HCT116 (cell line): Measurements from ENCODE around the gene DMBX1. TPM values are rescaled to one million over a fixed set of nuclear protein-coding genes. Genes with fewer than 3 reads are reported as not detected.
A peak's percentile ranks its signal among the peaks of the same experiment; 100 is the strongest.

Source experiments
- ATAC-seq: fragments of 200-7000 bp; cut with Tn5 transposase; 2 replicates; pipeline ENCODE4 v1.9.1; 2020; ENCODE audit warnings: mild to moderate bottlenecking, moderate library complexity
- BruUV-seq: library from RNA; stranded (reverse); fragments of 400-500 nt; replicated peaks from 2 replicates; lab custom pipeline; 2021; lab: Mats Ljungman, UMichigan
- CTCF ChIA-PET: fragments of 300-600 bp; sonication (Branson Sonifier 250); formaldehyde crosslinking; loops from one replicate; lab custom pipeline; 2021; ENCODE audit warnings: antibody characterized with exemption; lab: Charles Lee
- POLR2A ChIA-PET: fragments of 300-600, 350-600 bp; sonication (Branson Sonifier 250); formaldehyde crosslinking; loops from one replicate; lab custom pipeline; 2021; ENCODE audit warnings: antibody characterized with exemption; lab: Charles Lee
- RAD21 ChIA-PET, 2 experiments: fragments of 300-600 bp; sonication (Branson Sonifier 250); formaldehyde crosslinking; loops; one replicate each; lab custom pipeline; 2023; ENCODE audit warnings: low total read pairs in 2 of 2; ENCODE audit not compliant: uncharacterized antibody in 2 of 2, unreplicated experiment in 2 of 2, low non-redundant PET in 1 of 2; lab: Charles Lee
- DNase-seq: peaks from one replicate; pipeline ENCODE4 v3.0.0-alpha.2; 2010; ENCODE audit warnings: low read depth, low spot score
- H2AFZ ChIP-seq: fragments of 200-600 bp; shearing (Covaris generic), sonication (generic); 2 replicates; pipeline ENCODE4 v1.6.1; 2017; ENCODE audit warnings: low read depth, mixed run types, mixed read lengths, antibody characterized with exemption, low read length; ENCODE audit not compliant: poor library complexity, severe bottlenecking
- H3K27ac ChIP-seq: 2 replicates; pipeline ENCODE4 v1.5.1; 2012; ENCODE audit warnings: low read depth, low read length
- H3K27me3 ChIP-seq: fragments of 200-600 bp; sonication (generic); 2 replicates; pipeline ENCODE4 v1.6.1; 2016; ENCODE audit warnings: mixed run types, low read length, mixed read lengths; ENCODE audit not compliant: insufficient read depth
- H3K36me3 ChIP-seq, 2 experiments: fragments of 200-500 bp in 1 of 2; fragments of 200-600 bp in 1 of 2; sonication (Bioruptor generic) in 1 of 2; sonication (generic) in 1 of 2; 2 replicates each; pipeline versions ENCODE4 v1.5.1 to v1.6.1; 2014 to 2016; ENCODE audit warnings: low read length in 2 of 2, inconsistent platforms in 1 of 2, mixed read lengths in 1 of 2, mixed run types in 1 of 2; ENCODE audit not compliant: insufficient read depth in 2 of 2, control insufficient read depth in 1 of 2
- H3K4me1 ChIP-seq, 2 experiments: fragments of 200-600 bp in 1 of 2; sonication (generic) in 1 of 2; 2 replicates each; pipeline versions ENCODE4 v1.5.1 to v1.6.1; 2012 to 2017; ENCODE audit warnings: low read length in 2 of 2, inconsistent platforms in 1 of 2, mild to moderate bottlenecking in 1 of 2, mixed read lengths in 1 of 2, mixed run types in 1 of 2, moderate library complexity in 1 of 2; ENCODE audit not compliant: insufficient read depth in 2 of 2, control insufficient read depth in 1 of 2
- H3K4me2 ChIP-seq: fragments of 200-600 bp; sonication (generic); 2 replicates; pipeline ENCODE4 v1.6.1; 2017; ENCODE audit warnings: mixed run types, low read length, mixed read lengths
- H3K4me3 ChIP-seq, 2 experiments: fragments of 200-600 bp in 1 of 2; sonication (generic) in 1 of 2; replicated peaks in 1 of 2; 2 replicates each; pipeline ENCODE4 v1.5.1; 2011 to 2016; ENCODE audit warnings: low read length in 2 of 2, control low read depth in 1 of 2, low read depth in 1 of 2, mild to moderate bottlenecking in 1 of 2, mixed read lengths in 1 of 2, mixed run types in 1 of 2
- H3K79me2 ChIP-seq: fragments of 200-600 bp; sonication (generic); 2 replicates; pipeline ENCODE4 v1.6.1; 2017; ENCODE audit warnings: mild to moderate bottlenecking, mixed run types, low read length, moderate library complexity, mixed read lengths; ENCODE audit not compliant: insufficient read depth
- H3K9ac ChIP-seq: fragments of 200-600 bp; sonication (generic); 2 replicates; pipeline ENCODE4 v1.6.1; 2016; ENCODE audit warnings: low read length, mixed read lengths
- H3K9me2 ChIP-seq: fragments of 200-600 bp; sonication (generic), shearing (Covaris generic); 2 replicates; pipeline ENCODE4 v1.6.1; 2017; ENCODE audit warnings: mixed run types, mild to moderate bottlenecking, moderate library complexity; ENCODE audit not compliant: insufficient read depth
- H3K9me3 ChIP-seq, 2 experiments: fragments of 200-500 bp in 1 of 2; fragments of 200-600 bp in 1 of 2; sonication (Bioruptor generic) in 1 of 2; sonication (generic) in 1 of 2; 2 replicates each; pipeline ENCODE4 v1.6.1; 2014 to 2017; ENCODE audit warnings: low read length in 2 of 2, mixed read lengths in 2 of 2, inconsistent platforms in 1 of 2, low read depth in 1 of 2, mild to moderate bottlenecking in 1 of 2, mixed run types in 1 of 2, moderate library complexity in 1 of 2; ENCODE audit not compliant: control insufficient read depth in 1 of 2, insufficient read depth in 1 of 2
- H4K20me1 ChIP-seq: fragments of 200-600 bp; sonication (generic), shearing (Covaris generic); 2 replicates; pipeline ENCODE4 v1.6.1; 2017; ENCODE audit warnings: mixed run types, mild to moderate bottlenecking, moderate library complexity; ENCODE audit not compliant: insufficient read depth
- EGR1 ChIP-seq: IDR thresholded peaks from 2 replicates; pipeline ENCODE4 v1.6.1; 2012; ENCODE audit warnings: low read depth
- EZH2 ChIP-seq: fragments of 200-600 bp; sonication (generic); IDR thresholded peaks from 2 replicates; pipeline ENCODE4 v1.6.1; 2017; ENCODE audit warnings: antibody characterized with exemption, mixed run types
- EZH2phosphoT487 ChIP-seq: fragments of 200-600 bp; IDR thresholded peaks from 2 replicates; pipeline ENCODE4 v1.6.1; 2018; ENCODE audit warnings: antibody characterized with exemption, borderline replicate concordance
- RAD21 ChIP-seq: IDR thresholded peaks from 2 replicates; pipeline ENCODE4 v1.6.1; 2012; ENCODE audit warnings: low read depth, mild to moderate bottlenecking
- SP1 ChIP-seq: IDR thresholded peaks from 2 replicates; pipeline ENCODE4 v1.6.1; 2012; ENCODE audit warnings: low read depth
- TCF7L2 ChIP-seq: IDR thresholded peaks from 2 replicates; pipeline ENCODE4 v1.7.0; 2011; ENCODE audit warnings: borderline replicate concordance, inconsistent platforms; ENCODE audit not compliant: insufficient read depth, insufficient read length; ENCODE audit errors: extremely low read depth
- YY1 ChIP-seq: IDR thresholded peaks from 2 replicates; pipeline ENCODE4 v1.6.1; 2011; ENCODE audit warnings: low read length, low read depth, moderate library complexity, mild to moderate bottlenecking; ENCODE audit not compliant: insufficient replicate concordance; ENCODE audit errors: extremely low read depth
- ZBTB33 ChIP-seq: IDR thresholded peaks from 2 replicates; pipeline ENCODE4 v1.6.1; 2011; ENCODE audit warnings: mild to moderate bottlenecking, low read length, moderate library complexity; ENCODE audit not compliant: insufficient replicate concordance; ENCODE audit errors: extremely low read depth
- ZFX ChIP-seq: fragments of 450-650 bp; IDR thresholded peaks from 2 replicates; pipeline ENCODE4 v1.6.1; 2017
- intact Hi-C: fragments of 100-400 bp; cut with micrococcal nuclease; formaldehyde crosslinking; loops from 2 replicates; pipeline ENCODE4 v1.10.0; 2022
- total RNA-seq: library from RNA; stranded (reverse); gene quantifications from one replicate; pipeline ENCODE4 v1.2.1, GENCODE V29; 2021; ENCODE audit not compliant: unreplicated experiment
- TF ChIP-seq, protein P1 (sequence below): IDR thresholded peaks from 2 replicates; pipeline ENCODE4 v1.6.1; 2012
- TF ChIP-seq, protein P2 (sequence below): IDR thresholded peaks from 2 replicates; pipeline ENCODE4 v1.6.1; 2012; ENCODE audit warnings: low read depth

The DMBX1 gene
- total RNA-seq, 1 experiment from 2014 or later, result 4.3 TPM

DNA sequence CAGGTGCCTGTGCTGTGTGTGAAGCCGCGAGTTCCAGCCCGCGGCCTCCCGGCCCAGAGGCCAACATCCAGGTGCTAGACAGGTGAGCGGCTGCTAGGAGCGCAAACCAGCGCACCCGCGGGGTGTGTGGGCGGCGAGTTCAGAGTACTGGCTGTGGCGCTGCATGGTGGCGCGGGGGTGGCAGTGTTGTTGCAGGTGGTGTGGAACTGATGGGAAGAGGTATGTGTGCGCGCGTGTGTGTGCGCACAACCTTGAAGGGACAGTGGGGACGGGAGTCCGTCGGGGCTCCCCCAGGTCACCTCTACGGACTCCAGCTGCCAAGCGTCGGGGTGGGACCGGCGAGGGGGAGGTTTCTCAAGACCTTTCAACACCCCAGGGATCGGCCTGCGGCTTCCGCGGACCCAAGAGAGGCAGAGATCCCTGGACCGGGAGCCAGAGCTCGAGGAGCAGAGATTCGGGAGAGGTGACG lies 433 bp upstream of the DMBX1 start:
- H3K9me2 ChIP-seq, result no peaks in the 10 kb centered on the region
- no peaks in the 10 kb centered on the region for H4K20me1 ChIP-seq
- H2AFZ ChIP-seq, result peak overlapping the region; percentile 98
- no peaks in the 10 kb centered on the region for H3K9me3 ChIP-seq
- no peaks in the 10 kb centered on the region for H3K36me3 ChIP-seq
- no peaks in the 10 kb centered on the region for H3K27me3 ChIP-seq
- ATAC-seq (peak; percentile 64), DNase-seq (no peak)
- ChIA-PET RAD21 (no interaction called here), POLR2A (interaction anchor here (0.6 to 1.0 kb wide), 3 partner anchors 10 to 100 kb away, joined by 4 to 5 read pairs (median 4); no protein-coding TSS in a partner anchor), CTCF (interaction anchor here (0.7 to 2.7 kb wide), 6 partner anchors 9 to 115 kb away, joined by 3 to 9 read pairs (median 4); partner anchors contain the start of gene MKNK1)
- TF ChIP-seq EGR1, result peak; percentile 92
- TF ChIP-seq SP1, result no peak
- no peak for TF ChIP-seq RAD21
- TF ChIP-seq, protein P1, sequence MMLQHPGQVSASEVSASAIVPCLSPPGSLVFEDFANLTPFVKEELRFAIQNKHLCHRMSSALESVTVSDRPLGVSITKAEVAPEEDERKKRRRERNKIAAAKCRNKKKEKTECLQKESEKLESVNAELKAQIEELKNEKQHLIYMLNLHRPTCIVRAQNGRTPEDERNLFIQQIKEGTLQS, result no peak
- no peak for TF ChIP-seq ZBTB33
- no peak for TF ChIP-seq EZH2phosphoT487
- TF ChIP-seq ZFX, result no peak
- no peak for TF ChIP-seq YY1
- TF ChIP-seq EZH2, result no peak
- TF ChIP-seq, protein P2, sequence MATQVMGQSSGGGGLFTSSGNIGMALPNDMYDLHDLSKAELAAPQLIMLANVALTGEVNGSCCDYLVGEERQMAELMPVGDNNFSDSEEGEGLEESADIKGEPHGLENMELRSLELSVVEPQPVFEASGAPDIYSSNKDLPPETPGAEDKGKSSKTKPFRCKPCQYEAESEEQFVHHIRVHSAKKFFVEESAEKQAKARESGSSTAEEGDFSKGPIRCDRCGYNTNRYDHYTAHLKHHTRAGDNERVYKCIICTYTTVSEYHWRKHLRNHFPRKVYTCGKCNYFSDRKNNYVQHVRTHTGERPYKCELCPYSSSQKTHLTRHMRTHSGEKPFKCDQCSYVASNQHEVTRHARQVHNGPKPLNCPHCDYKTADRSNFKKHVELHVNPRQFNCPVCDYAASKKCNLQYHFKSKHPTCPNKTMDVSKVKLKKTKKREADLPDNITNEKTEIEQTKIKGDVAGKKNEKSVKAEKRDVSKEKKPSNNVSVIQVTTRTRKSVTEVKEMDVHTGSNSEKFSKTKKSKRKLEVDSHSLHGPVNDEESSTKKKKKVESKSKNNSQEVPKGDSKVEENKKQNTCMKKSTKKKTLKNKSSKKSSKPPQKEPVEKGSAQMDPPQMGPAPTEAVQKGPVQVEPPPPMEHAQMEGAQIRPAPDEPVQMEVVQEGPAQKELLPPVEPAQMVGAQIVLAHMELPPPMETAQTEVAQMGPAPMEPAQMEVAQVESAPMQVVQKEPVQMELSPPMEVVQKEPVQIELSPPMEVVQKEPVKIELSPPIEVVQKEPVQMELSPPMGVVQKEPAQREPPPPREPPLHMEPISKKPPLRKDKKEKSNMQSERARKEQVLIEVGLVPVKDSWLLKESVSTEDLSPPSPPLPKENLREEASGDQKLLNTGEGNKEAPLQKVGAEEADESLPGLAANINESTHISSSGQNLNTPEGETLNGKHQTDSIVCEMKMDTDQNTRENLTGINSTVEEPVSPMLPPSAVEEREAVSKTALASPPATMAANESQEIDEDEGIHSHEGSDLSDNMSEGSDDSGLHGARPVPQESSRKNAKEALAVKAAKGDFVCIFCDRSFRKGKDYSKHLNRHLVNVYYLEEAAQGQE, result no peak
- peak; percentile 80 for TF ChIP-seq TCF7L2
- H3K4me3 ChIP-seq, result peak overlapping the region; percentile 64 to 71
- H3K9ac ChIP-seq, result peak overlapping the region; percentile 58
- peaks cover 6 to 20% of the 10 kb centered on the region in 2 experiments; a peak in 3 of 4 replicates for H3K4me1 ChIP-seq
- H3K4me2 ChIP-seq, result peak overlapping the region; percentile 93
- intact Hi-C loops, result no loop called here
- BruUV-seq, result no TSS peak
- H3K27ac ChIP-seq, result peak overlapping the region; percentile 10; the same call in 1 of the 2 replicates
- H3K79me2 ChIP-seq, result no peaks in the 10 kb centered on the region
